Measurements from ENCODE around the gene KCTD10.

DNA sequence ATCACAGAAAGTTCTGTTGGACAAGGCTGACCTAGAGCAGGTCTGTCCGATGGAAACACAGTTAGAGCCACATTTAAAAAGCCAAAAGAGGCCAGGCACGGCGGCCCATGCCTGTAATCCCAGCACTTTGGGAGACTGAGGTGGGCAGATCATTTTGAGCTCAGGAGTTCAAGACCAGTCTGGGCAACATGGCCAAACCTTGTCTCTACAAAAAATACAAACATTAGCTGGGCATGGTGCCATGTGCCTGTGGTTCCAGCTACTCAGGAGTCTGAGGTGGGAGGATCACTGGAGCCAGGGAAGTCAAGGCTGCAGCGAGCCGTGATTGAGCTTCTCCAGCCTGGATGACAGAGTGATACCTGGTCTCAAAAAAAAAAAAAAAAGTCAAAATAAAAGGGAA lies 15.3 kb upstream of the KCTD10 start:
- TF ChIP-seq CTCF (IDR thresholded peaks at IDR 0.05) (no peak), POLR2A (IDR thresholded peaks at IDR 0.05) (no peak), POLR2AphosphoS5 (IDR thresholded peaks at IDR 0.05) (no peak)

Data from prostate gland (tissue), 2 donors.